GDM1 (cell line): Measurements from ENCODE around the gene FAM50B.

Source experiments
- DNase-seq: peaks from one replicate; lab custom pipeline; 2025; lab: John Stamatoyannopoulos, UW

Gene FAM50B

GRCh38 chr6:3848925-3849605, at the start of gene FAM50B:
TSS of gene FAM50B (plus strand) at chr6:3849373. CDS start at chr6:3849812, 439 bp downstream.
- no peak for DNase-seq

- no peak for DNase-seq
These were observed 49.5 kb upstream of the FAM50B start for GRCh38 chr6:3799719-3800118.

GRCh38 chr6:3800850-3801591, 48.2 kb upstream of the FAM50B start:
- DNase-seq, result no peak

DNA sequence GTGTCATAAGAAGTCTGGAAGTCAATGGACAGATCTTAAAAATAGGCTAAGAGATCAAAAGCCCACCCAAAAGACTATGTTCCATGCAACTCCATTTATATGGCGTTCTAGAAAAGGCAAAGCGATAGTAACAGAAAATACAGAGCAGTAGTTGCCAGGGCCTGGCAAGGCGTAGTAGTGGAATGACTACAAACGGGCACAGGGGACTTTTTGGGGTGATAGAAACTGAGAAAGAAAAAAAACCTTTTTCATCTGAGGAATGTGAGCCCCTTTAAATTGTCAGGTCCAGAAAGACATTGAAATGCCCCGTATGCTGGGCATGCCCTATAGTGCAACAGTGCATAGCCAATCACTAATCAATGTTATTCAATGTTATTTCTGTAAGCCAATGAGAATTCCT, 47.2 kb upstream of the FAM50B start:
- DNase-seq, result no peak

DNA sequence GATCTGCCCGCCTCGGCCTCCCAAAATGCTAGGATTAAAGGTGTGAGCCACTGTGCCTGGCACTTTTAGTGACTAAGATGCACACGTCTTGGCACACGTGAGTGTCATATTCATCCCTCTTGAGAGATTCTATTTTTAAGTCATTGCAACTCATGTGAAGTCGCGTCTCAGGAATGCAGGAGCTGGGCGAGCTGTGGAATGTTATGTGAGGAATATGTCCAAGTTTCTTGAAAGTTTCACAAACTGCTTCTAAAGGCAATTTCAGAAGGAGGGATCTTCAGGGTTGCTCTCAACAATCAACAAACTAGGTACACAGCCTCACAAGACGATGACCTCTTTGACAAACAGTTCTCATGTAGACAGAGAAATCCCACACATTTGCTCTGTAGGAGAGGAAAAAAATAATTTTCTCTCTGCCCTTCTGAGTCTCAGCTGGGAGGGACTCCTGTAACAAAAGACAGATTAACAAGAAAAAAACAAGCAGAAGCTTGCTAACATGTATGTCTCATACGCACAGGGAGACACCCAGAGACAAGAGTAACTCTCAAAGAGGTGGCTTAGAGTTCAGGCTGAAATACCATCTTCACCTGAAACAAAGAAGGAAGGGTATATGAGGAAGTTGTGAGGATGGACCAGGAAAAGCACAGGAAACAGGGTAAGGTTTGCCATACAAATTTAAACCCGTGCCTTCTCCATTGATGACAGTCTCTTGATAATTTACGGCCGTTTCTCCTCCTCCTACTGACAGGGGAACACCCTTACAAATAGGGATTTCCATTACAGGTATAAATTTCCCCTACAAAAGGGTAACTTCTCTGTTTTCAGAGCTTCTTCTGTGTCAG, 45.3 kb upstream of the FAM50B start:
- no peak for DNase-seq

GRCh38 chr6:3804964-3805363, 44.2 kb upstream of the FAM50B start:
- DNase-seq, result no peak

DNA sequence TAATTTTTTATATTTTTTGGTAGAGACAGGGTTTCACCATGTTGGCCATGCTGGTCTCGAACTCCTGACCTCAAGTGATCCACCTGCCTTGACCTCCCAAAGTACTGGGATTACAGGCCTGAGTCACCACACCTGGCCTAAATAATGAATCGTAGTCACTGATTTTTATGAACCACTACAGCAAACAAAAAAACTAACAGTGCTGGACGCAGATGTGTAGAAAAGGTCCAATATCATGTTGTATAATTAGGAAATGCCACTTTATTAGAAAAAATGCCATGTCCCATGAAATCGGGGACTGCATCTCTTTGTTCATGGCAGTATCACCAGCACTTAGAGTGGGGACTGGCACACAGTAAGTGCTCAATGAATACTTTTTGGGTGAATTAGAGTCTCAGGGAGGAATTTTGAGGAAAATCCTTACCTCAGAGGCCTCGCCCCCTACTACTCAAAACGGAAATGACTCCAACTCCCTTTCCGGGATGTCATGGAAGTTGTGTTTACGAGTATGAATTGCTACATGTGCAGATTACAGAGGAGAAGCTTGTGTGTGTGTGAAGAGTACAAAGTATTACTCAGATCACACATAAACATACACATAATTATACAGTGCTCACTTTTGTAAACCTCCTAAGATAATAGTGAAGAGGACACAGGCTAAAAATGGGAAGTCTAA, 43.6 kb upstream of the FAM50B start:
- DNase-seq, result no peak

DNA sequence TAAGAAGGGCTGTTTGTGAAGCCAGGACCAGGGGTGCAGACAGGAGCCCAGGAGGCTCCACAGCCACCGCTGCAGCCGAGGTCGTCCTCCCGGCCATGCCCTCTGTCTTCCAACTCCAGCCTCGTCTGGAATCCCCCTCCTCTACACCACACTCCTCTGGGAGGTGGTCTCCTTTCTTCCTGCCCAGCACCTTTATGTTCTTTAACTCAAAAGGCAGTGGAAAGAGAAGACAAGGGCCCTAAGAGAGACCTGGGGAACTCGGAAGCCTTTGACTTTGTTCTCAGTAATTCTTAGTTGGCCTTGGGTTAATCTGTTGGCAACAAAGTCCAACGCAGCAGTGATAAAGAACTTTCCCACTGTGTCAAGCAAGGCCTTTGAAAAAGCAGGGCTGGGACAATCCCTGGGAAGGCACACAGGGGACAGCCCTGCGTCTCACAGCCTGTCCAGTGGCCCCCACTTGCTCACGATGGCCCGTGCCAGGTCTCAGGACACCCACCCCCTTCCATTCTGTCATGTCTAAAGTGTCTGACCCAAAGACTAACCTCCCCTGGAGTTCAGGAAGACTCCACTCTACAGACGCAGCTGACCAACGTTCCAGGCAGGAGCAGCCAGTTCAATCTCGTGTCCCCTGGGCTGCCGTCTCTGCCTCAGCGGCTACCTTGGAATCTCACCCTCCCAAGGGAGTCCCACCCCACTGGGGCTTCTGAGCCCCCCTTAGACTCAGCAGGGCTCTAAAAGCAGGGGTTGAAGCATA, 42.8 kb upstream of the FAM50B start:
- DNase-seq, result no peak

DNA sequence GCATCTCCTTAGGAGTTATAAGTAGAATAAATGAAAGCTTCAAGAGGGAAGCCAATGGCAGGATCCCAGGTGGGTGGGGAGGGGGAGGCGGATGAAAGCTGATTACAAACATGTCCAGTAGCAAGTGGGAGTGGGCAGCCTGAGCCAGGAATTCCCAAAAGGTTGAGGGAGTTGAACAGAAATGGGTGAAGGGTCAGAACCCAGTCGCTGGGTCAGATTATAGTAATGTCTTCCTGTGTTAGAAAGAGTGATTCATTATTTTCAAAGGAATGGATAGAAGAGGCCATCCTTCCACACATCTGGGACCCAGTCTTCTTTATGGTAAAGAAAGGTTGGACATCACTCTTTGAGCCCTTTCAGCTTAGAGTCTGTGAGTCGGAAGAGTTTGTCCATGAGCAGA, 41.0 kb upstream of the FAM50B start:
- DNase-seq, result no peak

- no peak for DNase-seq
These were observed 40.2 kb upstream of the FAM50B start for GRCh38 chr6:3808759-3809514.

- DNase-seq, result no peak
These were observed 39.7 kb upstream of the FAM50B start for GRCh38 chr6:3809515-3809891.

DNA sequence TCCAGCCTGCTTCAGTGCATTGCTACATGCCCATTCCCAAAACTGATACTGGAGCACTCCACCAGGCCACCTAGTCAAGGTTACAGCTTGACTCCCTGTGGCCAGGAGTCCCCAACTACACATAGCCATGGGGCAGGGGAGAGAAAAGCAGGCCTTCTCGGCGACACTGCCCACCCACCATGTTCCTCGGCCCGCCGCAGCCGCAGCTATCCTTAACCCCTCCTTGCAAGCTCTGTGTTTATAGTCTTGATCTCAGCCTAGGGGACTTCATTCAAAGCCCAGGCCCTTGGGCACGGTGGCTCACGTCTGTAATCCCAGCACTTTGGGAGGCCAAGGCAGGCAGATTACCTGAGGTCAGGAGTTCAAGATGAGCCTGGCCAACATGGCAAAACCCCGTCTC, 39.2 kb upstream of the FAM50B start:
- no peak for DNase-seq

DNA sequence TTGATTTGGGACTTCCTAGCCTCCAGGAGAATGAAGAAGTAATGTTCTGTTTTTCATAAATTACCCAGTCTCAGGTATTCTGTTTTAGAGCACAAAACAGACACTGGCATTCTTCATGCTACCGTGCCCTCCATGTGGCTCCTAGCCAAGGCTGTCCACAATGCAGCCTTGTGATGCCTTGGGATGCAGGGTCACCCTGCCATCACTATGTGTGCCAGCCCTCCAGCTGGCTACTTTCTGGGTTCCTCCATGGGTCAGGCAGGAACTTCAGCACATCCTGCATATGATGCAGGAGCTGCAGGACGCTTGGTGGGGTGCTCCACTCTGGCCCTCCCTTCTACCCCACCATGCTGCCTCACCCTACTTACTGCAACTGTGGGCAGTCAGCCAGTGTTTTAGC, 38.0 kb upstream of the FAM50B start:
- DNase-seq, result no peak

DNA sequence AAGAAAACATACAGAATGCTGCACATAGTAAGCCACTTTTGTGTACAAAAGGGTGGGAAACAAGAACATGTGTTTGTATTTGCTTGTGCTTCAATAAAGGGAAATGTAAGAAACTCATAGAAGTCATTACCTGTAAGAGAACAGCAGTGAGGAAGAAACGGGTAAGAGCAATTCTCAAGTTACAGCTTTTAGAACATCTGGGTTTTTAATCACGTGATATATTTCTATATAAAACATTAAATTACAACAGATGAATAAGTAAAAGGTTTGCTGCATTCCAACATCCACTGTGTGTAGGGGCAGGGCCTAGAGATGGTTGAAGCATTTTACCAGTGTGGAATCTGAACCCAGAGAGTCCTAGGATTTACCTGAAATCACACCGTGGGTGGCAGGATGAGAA, 36.6 kb upstream of the FAM50B start:
- DNase-seq, result no peak

GRCh38 chr6:3813150-3813780, 35.9 kb upstream of the FAM50B start:
- peak; percentile 81 for DNase-seq

DNA sequence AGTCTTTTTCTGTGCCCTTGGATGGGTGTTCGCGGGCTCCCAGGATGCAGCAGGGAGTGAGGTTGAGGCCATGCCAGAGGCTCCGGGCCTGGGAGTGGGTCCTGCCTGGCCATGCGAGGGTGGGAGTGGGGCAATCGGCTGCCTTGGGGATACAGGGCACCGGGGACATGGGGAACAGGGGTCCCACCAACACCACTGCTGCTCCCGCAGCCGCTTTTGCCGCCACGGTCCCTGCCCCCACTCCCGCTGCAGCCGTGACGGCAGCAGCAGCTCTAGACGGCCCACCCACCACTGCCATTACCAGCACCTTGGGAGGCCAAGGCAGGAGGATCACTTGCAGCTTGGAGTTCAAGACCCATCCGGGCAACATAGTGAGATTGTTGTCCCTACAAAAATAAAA, 35.3 kb upstream of the FAM50B start:
- no peak for DNase-seq

DNA sequence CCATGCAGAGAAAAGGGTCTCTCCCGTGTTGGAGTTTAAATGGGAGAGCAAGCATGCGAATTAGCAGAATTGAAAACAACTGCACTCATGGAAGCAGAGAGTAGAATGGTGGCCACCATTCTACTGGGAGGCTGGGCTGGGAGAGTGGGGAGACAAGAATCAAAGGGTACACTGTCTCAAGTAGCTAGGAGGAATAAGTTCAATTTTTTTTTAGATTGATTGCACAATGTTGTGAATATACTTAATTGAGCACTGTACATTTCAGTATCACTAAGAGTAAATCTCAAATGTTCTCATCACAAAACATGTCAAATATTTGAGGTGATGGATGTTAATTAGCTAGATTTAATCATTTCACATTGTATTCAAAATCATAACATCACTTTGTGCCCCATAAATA, 34.6 kb upstream of the FAM50B start:
- DNase-seq, result no peak

DNA sequence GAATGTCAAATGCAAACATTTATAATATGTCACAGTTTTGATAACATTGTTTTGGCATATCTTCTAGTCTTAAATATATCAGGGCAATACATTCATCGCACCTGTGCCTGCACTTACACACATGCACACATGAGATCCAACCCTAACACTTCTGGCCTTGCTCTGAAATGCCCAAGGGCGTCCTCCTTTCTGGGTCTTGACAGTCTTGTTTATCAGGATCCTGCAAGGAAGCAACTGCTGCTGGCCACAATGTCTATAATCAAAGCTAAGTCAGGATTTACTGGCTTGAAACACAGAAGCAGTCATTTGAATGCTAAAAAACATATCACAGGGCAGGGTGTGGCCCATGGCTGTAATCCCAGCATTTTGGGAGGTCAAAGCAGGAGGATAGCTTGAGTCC, 32.9 kb upstream of the FAM50B start:
- DNase-seq, result no peak

DNA sequence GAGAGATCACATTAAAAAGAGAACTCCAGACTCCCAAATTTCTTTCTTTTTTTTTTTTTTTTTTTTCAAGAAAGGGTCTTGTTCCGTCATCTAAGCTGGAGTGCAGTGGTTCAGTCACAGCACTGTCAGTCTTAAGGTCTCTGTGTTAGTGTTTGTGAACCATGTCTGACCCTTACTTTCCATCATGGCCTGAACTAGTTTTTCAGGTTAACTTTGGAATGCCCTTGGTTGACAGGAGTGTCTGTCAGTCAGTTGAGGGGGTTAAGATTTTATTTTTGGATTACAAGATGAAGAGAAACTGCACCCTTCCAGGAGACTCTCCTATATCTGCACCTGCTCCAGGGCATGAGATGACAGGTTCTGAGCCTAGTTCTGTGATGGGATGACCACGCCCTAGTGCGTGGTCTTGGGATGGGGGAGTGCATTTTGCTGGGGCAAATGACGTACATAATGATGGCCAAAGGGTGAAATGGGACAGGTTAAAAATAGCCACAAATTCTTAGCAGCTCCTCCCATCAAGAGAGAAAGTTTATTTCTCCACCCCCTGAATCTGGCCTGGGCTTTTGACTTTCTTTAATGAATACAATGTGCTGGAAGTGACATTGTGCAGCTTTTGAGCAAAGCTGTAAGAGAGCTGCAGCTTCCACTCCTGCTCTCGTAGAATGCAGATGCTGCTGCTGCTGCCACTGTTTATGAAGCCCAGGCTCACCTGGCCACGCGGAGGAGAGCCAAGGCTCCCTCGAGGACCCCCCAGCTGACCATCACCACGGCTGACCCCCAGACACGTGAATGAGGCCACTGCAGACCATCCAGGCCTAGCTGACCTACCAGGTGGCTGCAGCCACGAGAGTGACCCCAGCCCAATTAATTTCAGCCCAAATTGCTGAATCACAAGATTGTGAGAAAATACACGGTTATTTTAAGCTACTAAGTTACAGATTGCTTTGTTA, 29.7 kb upstream of the FAM50B start:
- DNase-seq, result no peak
